ENCODE results near the gene ARHGAP19.
"Not testable (repeated sequence)": the region's sequence is repeated elsewhere in the genome, so short reads cannot be mapped to it uniquely, and the experiment has no call there.

The ARHGAP19 gene

GRCh38 chr10:97321032-97321803, 28.8 kb upstream of the ARHGAP19 start:
- DNase-seq (ENCODE audit: low read depth in 2 of 2), result no peak

GRCh38 chr10:97320480-97321031, 28.1 kb upstream of the ARHGAP19 start:
- no peak for DNase-seq (ENCODE audit: low read depth in 2 of 2)

GRCh38 chr10:97319671-97320479, 27.4 kb upstream of the ARHGAP19 start:
- peak; percentile 50 to 51 for DNase-seq (ENCODE audit: low read depth in 2 of 2)

GRCh38 chr10:97318772-97319651, 26.6 kb upstream of the ARHGAP19 start, which contains the start of gene FRAT1:
Gene FRAT1 (plus strand): TSS chr10:97319271. CDS start chr10:97319454, 183 bp downstream.
- DNase-seq (ENCODE audit: low read depth in 2 of 2), result peak; percentile 71 to 76

GRCh38 chr10:97314671-97315070, 22.2 kb upstream of the ARHGAP19 start:
- no peak for DNase-seq (ENCODE audit: low read depth in 2 of 2)

- DNase-seq (ENCODE audit: low read depth in 2 of 2), result no peak
Measured at GRCh38 chr10:97312897-97313296, 20.5 kb upstream of the ARHGAP19 start.

- no peak for DNase-seq (ENCODE audit: low read depth in 2 of 2)
Measured at GRCh38 chr10:97311111-97311626, 18.7 kb upstream of the ARHGAP19 start.

GRCh38 chr10:97307866-97308780, 15.7 kb upstream of the ARHGAP19 start:
- DNase-seq (ENCODE audit: low read depth in 2 of 2), result no peak

- no peak for DNase-seq (ENCODE audit: low read depth in 2 of 2)
Measured at GRCh38 chr10:97307441-97307840, 15.0 kb upstream of the ARHGAP19 start.

- no peak for DNase-seq (ENCODE audit: low read depth in 2 of 2)
Measured at GRCh38 chr10:97302088-97302791, 9.8 kb upstream of the ARHGAP19 start.

- DNase-seq (ENCODE audit: low read depth in 2 of 2), result no peak
Measured at GRCh38 chr10:97300980-97301379, 8.5 kb upstream of the ARHGAP19 start.

GRCh38 chr10:97298223-97298571, 5.8 kb upstream of the ARHGAP19 start:
- DNase-seq (ENCODE audit: low read depth in 2 of 2), result no peak

GRCh38 chr10:97297556-97298222, 5.3 kb upstream of the ARHGAP19 start:
- DNase-seq (ENCODE audit: low read depth in 2 of 2), result no peak

- DNase-seq (ENCODE audit: low read depth in 2 of 2), result no peak
Measured at GRCh38 chr10:97292862-97293198, 393 bp upstream of the ARHGAP19 start.

GRCh38 chr10:97291357-97292096, 910 bp downstream of the ARHGAP19 start:
- no peak for DNase-seq (ENCODE audit: low read depth in 2 of 2)

GRCh38 chr10:97290576-97291356, 1.7 kb downstream of the ARHGAP19 start:
- DNase-seq (ENCODE audit: low read depth in 2 of 2), result not testable (repeated sequence)

- not testable (repeated sequence) for DNase-seq (ENCODE audit: low read depth in 2 of 2)
Measured at GRCh38 chr10:97290076-97290475, 2.4 kb downstream of the ARHGAP19 start.

- DNase-seq (ENCODE audit: low read depth in 2 of 2), result no peak
Measured at GRCh38 chr10:97280783-97281182, 11.7 kb downstream of the ARHGAP19 start.
